HepG2 (cell line): ENCODE data around the gene CCSER2. TPM values are rescaled to one million over a fixed set of nuclear protein-coding genes. Genes with fewer than 3 reads are reported as not detected.

Source experiments
- AHDC1 ChIP-seq: sonication (generic); formaldehyde crosslinking; IDR thresholded peaks from 2 replicates; pipeline ENCODE4 v1.5.1; 2020; ENCODE audit warnings: mild to moderate bottlenecking, missing genetic modification reagents, borderline replicate concordance
- BORCS8-MEF2B ChIP-seq: sonication (generic); formaldehyde crosslinking; IDR thresholded peaks from 2 replicates; pipeline ENCODE4 v1.8.0; 2022; ENCODE audit warnings: mild to moderate bottlenecking, missing genetic modification reagents
- CBX1 ChIP-seq: IDR thresholded peaks from one replicate; pipeline ENCODE4 v1.6.1; 2016; ENCODE audit warnings: antibody characterized with exemption, low read depth
- DPF2 ChIP-seq: sonication (generic); formaldehyde crosslinking; IDR thresholded peaks from 2 replicates; pipeline ENCODE4 v1.4.0; 2020; ENCODE audit warnings: mild to moderate bottlenecking, low read depth, missing genetic modification reagents, borderline replicate concordance
- FOSL1 ChIP-seq: sonication (generic); formaldehyde crosslinking; IDR thresholded peaks from 2 replicates; pipeline ENCODE4 v1.9.0; 2021; ENCODE audit warnings: missing genetic modification reagents, borderline replicate concordance
- HBP1 ChIP-seq: IDR thresholded peaks from 2 replicates; pipeline ENCODE4 v1.6.1; 2016; ENCODE audit warnings: low read depth, control low read depth
- NFIC ChIP-seq: IDR thresholded peaks from 2 replicates; pipeline ENCODE4 v1.6.1; 2012; ENCODE audit warnings: mild to moderate bottlenecking, low read length, inconsistent platforms
- RNF219 ChIP-seq: sonication (generic); formaldehyde crosslinking; IDR thresholded peaks from 2 replicates; pipeline ENCODE4 v1.5.0; 2020; ENCODE audit warnings: mild to moderate bottlenecking, missing genetic modification reagents
- SAFB2 ChIP-seq: sonication (generic); formaldehyde crosslinking; IDR thresholded peaks from 2 replicates; pipeline ENCODE4 v1.5.1; 2020; ENCODE audit warnings: missing genetic modification reagents, low read depth, mild to moderate bottlenecking, borderline replicate concordance
- TBX2 ChIP-seq: sonication (generic); formaldehyde crosslinking; IDR thresholded peaks from 2 replicates; pipeline ENCODE4 v1.5.0; 2020; ENCODE audit warnings: missing genetic modification reagents, mild to moderate bottlenecking, borderline replicate concordance
- TOPORS ChIP-seq: sonication (generic); formaldehyde crosslinking; IDR thresholded peaks from 2 replicates; pipeline ENCODE4 v1.8.0; 2023; ENCODE audit warnings: mild to moderate bottlenecking, missing genetic modification reagents
- ZMYM3 ChIP-seq: sonication (generic); formaldehyde crosslinking; IDR thresholded peaks from 2 replicates; pipeline ENCODE4 v1.5.1; 2020; ENCODE audit warnings: mild to moderate bottlenecking, missing genetic modification reagents
- ZNF251 ChIP-seq: sonication (generic); formaldehyde crosslinking; IDR thresholded peaks from 2 replicates; pipeline ENCODE4 v1.9.0; 2021; ENCODE audit warnings: mild to moderate bottlenecking, missing genetic modification reagents
- ZNF570 ChIP-seq: sonication (generic); formaldehyde crosslinking; IDR thresholded peaks from 2 replicates; pipeline ENCODE4 v1.4.0; 2020; ENCODE audit warnings: mild to moderate bottlenecking, missing genetic modification reagents, borderline replicate concordance
- ZNF574 ChIP-seq: sonication (generic); formaldehyde crosslinking; IDR thresholded peaks from 2 replicates; pipeline ENCODE4 v1.4.0; 2020; ENCODE audit warnings: missing genetic modification reagents
- ZNF788 ChIP-seq: sonication (generic); formaldehyde crosslinking; IDR thresholded peaks from 2 replicates; pipeline ENCODE4 v1.5.0; 2020; ENCODE audit warnings: mild to moderate bottlenecking, missing genetic modification reagents, borderline replicate concordance
- polyA plus RNA-seq, 8 experiments: library from polyadenylated mRNA; depleted of rRNA in 3 of 8; stranded (reverse) in 7 of 8; unstranded in 1 of 8; fragments of >200 nt; fragmentation: Illumina TruSeq in 4 of 8; extraction: Trizol in 4 of 8; gene quantifications; 2 replicates each; pipeline versions ENCODE4 v1.2.1 to v1.2.3, GENCODE V29; 2011 to 2016; ENCODE audit warnings: low read depth in 4 of 8, missing spikeins in 1 of 8, mixed read lengths in 1 of 8; ENCODE audit not compliant: insufficient read depth in 1 of 8
- total RNA-seq, 5 experiments: library from RNA; depleted of rRNA; stranded (reverse); fragments of >200 nt; fragmentation: Illumina TruSeq; extraction: Trizol; gene quantifications; 2 replicates each; pipeline ENCODE4 v1.2.3, GENCODE V29; 2016; ENCODE audit warnings: low read depth in 1 of 5

Gene CCSER2
- total and polyA plus RNA-seq, 2 of the 13 experiments (the other 11 are each of a cell fraction or from before 2014, with no cell fraction given): 13.3 to 17.2 TPM

- peak; percentile 59; the same call in 1 of the 2 replicates for TF ChIP-seq ZMYM3 (CRISPR knock-in tag)
- peak; percentile 30; the same call in 1 of the 2 replicates for TF ChIP-seq ZNF788 (CRISPR knock-in tag)
- TF ChIP-seq ZNF570 (CRISPR knock-in tag): no peak
- 0 out of 2 replicates have a peak, but pooled peaks have one; percentile 31 for TF ChIP-seq DPF2 (CRISPR knock-in tag)
- TF ChIP-seq SAFB2 (CRISPR knock-in tag): no peak
- peak; percentile 93 for TF ChIP-seq NFIC
- peak; percentile 43; the same call in 1 of the 2 replicates for TF ChIP-seq AHDC1
- TF ChIP-seq RNF219 (CRISPR knock-in tag): no peak
- TF ChIP-seq TOPORS: no peak
- no peak for TF ChIP-seq BORCS8-MEF2B
- peak; percentile 26; the same call in 1 of the 2 replicates for TF ChIP-seq TBX2 (CRISPR knock-in tag)
- TF ChIP-seq HBP1 (CRISPR knock-in tag): no peak
- no peak for TF ChIP-seq ZNF251
- peak; percentile 61 for TF ChIP-seq CBX1
- TF ChIP-seq FOSL1 (CRISPR knock-in tag): no peak
- TF ChIP-seq ZNF574 (CRISPR knock-in tag): no peak
Observed at GRCh38 chr10:84523526-84523925, 195.1 kb downstream of the CCSER2 start (continued).
